ENCODE measurements around the gene NCAM1.

Gene NCAM1

DNA sequence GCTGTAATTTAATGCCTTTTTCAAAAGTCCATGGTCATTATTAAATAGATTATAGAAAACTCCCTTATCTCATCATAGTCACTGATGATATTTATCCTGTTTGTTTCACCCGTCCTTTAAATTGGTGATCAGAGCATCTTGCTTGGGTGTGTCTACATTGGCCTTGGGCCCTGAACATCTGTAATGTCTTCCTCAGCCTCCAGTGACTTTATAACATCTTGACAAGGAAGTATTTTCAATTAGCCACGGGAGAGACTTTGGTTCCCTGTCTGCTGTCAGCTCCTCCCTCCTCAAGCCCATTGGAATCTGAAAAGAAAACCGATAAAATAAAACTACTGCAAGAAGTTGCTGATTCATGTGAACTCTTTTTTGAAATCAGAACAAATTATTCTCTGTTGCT, 236.2 kb downstream of the NCAM1 start:
- H3K27me3 ChIP-seq (ENCODE audit: insufficient read depth, poor library complexity, severe bottlenecking): no peaks in the 10 kb centered on the region
- DNase-seq (ENCODE audit: low read depth in 1 of 2, low spot score in 1 of 2): no peak
- TF ChIP-seq POLR2AphosphoS5 (IDR thresholded peaks at IDR 0.05; ENCODE audit: low read depth) (no peak), SPI1 (IDR thresholded peaks at IDR 0.05; ENCODE audit: borderline replicate concordance, low read depth) (no peak), GABPA (IDR thresholded peaks at IDR 0.05; ENCODE audit: low read depth) (no peak)
- TF ChIP-seq, protein P1, sequence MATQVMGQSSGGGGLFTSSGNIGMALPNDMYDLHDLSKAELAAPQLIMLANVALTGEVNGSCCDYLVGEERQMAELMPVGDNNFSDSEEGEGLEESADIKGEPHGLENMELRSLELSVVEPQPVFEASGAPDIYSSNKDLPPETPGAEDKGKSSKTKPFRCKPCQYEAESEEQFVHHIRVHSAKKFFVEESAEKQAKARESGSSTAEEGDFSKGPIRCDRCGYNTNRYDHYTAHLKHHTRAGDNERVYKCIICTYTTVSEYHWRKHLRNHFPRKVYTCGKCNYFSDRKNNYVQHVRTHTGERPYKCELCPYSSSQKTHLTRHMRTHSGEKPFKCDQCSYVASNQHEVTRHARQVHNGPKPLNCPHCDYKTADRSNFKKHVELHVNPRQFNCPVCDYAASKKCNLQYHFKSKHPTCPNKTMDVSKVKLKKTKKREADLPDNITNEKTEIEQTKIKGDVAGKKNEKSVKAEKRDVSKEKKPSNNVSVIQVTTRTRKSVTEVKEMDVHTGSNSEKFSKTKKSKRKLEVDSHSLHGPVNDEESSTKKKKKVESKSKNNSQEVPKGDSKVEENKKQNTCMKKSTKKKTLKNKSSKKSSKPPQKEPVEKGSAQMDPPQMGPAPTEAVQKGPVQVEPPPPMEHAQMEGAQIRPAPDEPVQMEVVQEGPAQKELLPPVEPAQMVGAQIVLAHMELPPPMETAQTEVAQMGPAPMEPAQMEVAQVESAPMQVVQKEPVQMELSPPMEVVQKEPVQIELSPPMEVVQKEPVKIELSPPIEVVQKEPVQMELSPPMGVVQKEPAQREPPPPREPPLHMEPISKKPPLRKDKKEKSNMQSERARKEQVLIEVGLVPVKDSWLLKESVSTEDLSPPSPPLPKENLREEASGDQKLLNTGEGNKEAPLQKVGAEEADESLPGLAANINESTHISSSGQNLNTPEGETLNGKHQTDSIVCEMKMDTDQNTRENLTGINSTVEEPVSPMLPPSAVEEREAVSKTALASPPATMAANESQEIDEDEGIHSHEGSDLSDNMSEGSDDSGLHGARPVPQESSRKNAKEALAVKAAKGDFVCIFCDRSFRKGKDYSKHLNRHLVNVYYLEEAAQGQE (IDR thresholded peaks at IDR 0.05; ENCODE audit: insufficient replicate concordance, low read depth): no peak
- TF ChIP-seq, protein P2, sequence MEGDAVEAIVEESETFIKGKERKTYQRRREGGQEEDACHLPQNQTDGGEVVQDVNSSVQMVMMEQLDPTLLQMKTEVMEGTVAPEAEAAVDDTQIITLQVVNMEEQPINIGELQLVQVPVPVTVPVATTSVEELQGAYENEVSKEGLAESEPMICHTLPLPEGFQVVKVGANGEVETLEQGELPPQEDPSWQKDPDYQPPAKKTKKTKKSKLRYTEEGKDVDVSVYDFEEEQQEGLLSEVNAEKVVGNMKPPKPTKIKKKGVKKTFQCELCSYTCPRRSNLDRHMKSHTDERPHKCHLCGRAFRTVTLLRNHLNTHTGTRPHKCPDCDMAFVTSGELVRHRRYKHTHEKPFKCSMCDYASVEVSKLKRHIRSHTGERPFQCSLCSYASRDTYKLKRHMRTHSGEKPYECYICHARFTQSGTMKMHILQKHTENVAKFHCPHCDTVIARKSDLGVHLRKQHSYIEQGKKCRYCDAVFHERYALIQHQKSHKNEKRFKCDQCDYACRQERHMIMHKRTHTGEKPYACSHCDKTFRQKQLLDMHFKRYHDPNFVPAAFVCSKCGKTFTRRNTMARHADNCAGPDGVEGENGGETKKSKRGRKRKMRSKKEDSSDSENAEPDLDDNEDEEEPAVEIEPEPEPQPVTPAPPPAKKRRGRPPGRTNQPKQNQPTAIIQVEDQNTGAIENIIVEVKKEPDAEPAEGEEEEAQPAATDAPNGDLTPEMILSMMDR (IDR thresholded peaks at IDR 0.05; ENCODE audit: insufficient read depth, low read length): no peak
- H3K27ac ChIP-seq (replicated peaks): no peak overlapping the region
- H3K4me3 ChIP-seq (replicated peaks; ENCODE audit: insufficient read depth, low read length): no peak overlapping the region

DNA sequence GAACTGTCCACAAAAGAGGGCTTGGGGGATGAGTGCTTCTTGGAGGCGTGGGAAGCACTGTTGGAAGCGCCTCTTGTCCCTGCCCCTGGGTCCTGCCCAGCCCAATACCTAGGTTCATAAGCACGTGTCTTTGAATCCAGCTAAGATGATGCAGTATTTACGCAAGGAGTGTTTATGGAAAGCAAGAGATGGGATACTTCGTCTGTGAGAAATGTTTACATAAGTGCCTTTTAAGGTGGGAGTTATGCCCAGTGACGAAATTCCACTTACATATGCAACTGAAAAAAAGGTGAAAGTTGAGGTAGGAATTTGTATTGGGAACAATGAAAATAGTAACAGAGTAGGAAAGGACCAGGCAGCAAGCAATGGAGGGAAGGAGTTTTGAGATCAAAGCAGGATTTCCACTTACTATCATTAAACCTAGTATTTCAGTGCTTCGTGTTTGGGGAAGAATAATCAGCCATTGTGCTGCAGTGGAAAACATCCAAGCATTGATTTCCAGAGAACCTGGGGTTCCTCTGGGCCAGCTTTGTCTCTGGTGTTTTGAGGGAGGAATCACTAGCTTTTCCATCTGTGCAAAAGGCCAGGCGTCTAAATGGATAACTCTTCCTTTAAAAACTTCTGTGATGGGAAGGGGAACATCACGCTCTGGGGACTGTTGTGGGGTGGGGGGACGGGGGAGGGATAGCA, 237.9 kb downstream of the NCAM1 start:
- Histone ChIP-seq H3K27ac (replicated peaks) (no peak overlapping the region), H3K27me3 (ENCODE audit: insufficient read depth, poor library complexity, severe bottlenecking) (no peaks in the 10 kb centered on the region), H3K4me3 (replicated peaks; ENCODE audit: insufficient read depth, low read length) (no peak overlapping the region)
- no peak for DNase-seq (ENCODE audit: low read depth in 1 of 2, low spot score in 1 of 2)
- TF ChIP-seq GABPA (IDR thresholded peaks at IDR 0.05; ENCODE audit: low read depth) (no peak), SPI1 (IDR thresholded peaks at IDR 0.05; ENCODE audit: borderline replicate concordance, low read depth) (no peak), POLR2AphosphoS5 (IDR thresholded peaks at IDR 0.05; ENCODE audit: low read depth) (no peak)
- TF ChIP-seq, protein P1 (IDR thresholded peaks at IDR 0.05; ENCODE audit: insufficient replicate concordance, low read depth): no peak
- TF ChIP-seq, protein P2 (IDR thresholded peaks at IDR 0.05; ENCODE audit: insufficient read depth, low read length): no peak

DNA sequence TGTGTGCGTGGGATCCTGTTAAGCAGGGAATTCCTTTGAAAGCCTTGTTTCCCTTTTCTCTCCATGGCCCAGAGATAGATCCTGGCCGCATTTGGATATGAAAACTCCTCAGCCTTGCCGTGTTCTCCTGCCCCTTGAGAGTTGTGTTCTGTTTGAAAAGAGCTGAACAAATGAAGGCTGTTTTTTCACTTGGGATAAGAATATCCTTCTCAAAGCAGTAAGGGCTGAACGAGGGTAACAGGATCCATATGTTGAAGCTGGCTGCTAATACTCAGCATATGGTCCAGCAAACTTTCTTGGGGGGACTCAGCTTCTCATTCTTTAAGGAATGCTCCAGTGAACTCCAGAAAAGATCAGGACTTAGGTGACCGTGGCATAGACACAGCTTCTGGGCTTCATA, 238.6 kb downstream of the NCAM1 start:
- TF ChIP-seq SPI1 (IDR thresholded peaks at IDR 0.05; ENCODE audit: borderline replicate concordance, low read depth) (no peak), POLR2AphosphoS5 (IDR thresholded peaks at IDR 0.05; ENCODE audit: low read depth) (no peak), GABPA (IDR thresholded peaks at IDR 0.05; ENCODE audit: low read depth) (no peak)
- TF ChIP-seq, protein P2 (IDR thresholded peaks at IDR 0.05; ENCODE audit: insufficient read depth, low read length): no peak
- TF ChIP-seq, protein P1 (IDR thresholded peaks at IDR 0.05; ENCODE audit: insufficient replicate concordance, low read depth): no peak
- no peak overlapping the region for H3K27ac ChIP-seq (replicated peaks)
- no peaks in the 10 kb centered on the region for H3K27me3 ChIP-seq (ENCODE audit: insufficient read depth, poor library complexity, severe bottlenecking)
- DNase-seq (ENCODE audit: low read depth in 1 of 2, low spot score in 1 of 2): no peak
- H3K4me3 ChIP-seq (replicated peaks; ENCODE audit: insufficient read depth, low read length): no peak overlapping the region

All from HL-60 (cell line).